NT2/D1 (cell line): ENCODE data around the gene NFKBIE.

Experiments
- DNase-seq: peaks from one replicate; pipeline ENCODE4 v3.0.0-alpha.2; 2011; ENCODE audit warnings: low read depth, low spot score
- H3K27me3 ChIP-seq: 2 replicates; pipeline ENCODE4 v1.6.0; 2011; ENCODE audit warnings: mild to moderate bottlenecking; ENCODE audit not compliant: insufficient read length, insufficient read depth
- H3K36me3 ChIP-seq: 2 replicates; pipeline ENCODE4 v1.6.1; 2011; ENCODE audit warnings: mild to moderate bottlenecking, low read length, mixed read lengths; ENCODE audit not compliant: insufficient read depth, insufficient read length
- H3K4me1 ChIP-seq: 2 replicates; pipeline ENCODE4 v1.5.1; 2011; ENCODE audit not compliant: insufficient read depth, insufficient read length
- H3K4me3 ChIP-seq: 2 replicates; pipeline ENCODE4 v1.5.1; 2011; ENCODE audit warnings: low read depth; ENCODE audit not compliant: insufficient read length
- H3K9ac ChIP-seq: 2 replicates; pipeline ENCODE4 v1.6.0; 2011; ENCODE audit warnings: low read depth; ENCODE audit not compliant: insufficient read length
- H3K9me3 ChIP-seq: 2 replicates; pipeline ENCODE4 v1.5.1; 2011; ENCODE audit warnings: mild to moderate bottlenecking, low read length; ENCODE audit not compliant: insufficient read depth
- SUZ12 ChIP-seq: IDR thresholded peaks from 2 replicates; pipeline ENCODE4 v1.6.1; 2011; ENCODE audit not compliant: insufficient read length, insufficient read depth; ENCODE audit errors: extremely low read depth
- YY1 ChIP-seq: IDR thresholded peaks from 2 replicates; pipeline ENCODE4 v1.6.1; 2011; ENCODE audit not compliant: insufficient read length, insufficient read depth
- ZNF274 ChIP-seq: IDR thresholded peaks from 2 replicates; pipeline ENCODE4 v1.6.1; 2011; ENCODE audit warnings: mild to moderate bottlenecking, low read depth, low read length

Gene NFKBIE

GRCh38 chr6:44217332-44218143 is 47.8 kb downstream of the NFKBIE start:
- no peaks in the 10 kb centered on the region for H3K36me3 ChIP-seq
- H3K27me3 ChIP-seq = peaks cover under 1% of the 10 kb centered on the region
- DNase-seq = no peak
- TF ChIP-seq ZNF274 (no peak), SUZ12 (no peak), YY1 (no peak)
- peak overlapping the region; percentile 75 for H3K9ac ChIP-seq
- H3K4me1 ChIP-seq = peaks cover 12% of the 10 kb centered on the region
- no peak overlapping the region for H3K4me3 ChIP-seq
- H3K9me3 ChIP-seq = no peaks in the 10 kb centered on the region

DNA sequence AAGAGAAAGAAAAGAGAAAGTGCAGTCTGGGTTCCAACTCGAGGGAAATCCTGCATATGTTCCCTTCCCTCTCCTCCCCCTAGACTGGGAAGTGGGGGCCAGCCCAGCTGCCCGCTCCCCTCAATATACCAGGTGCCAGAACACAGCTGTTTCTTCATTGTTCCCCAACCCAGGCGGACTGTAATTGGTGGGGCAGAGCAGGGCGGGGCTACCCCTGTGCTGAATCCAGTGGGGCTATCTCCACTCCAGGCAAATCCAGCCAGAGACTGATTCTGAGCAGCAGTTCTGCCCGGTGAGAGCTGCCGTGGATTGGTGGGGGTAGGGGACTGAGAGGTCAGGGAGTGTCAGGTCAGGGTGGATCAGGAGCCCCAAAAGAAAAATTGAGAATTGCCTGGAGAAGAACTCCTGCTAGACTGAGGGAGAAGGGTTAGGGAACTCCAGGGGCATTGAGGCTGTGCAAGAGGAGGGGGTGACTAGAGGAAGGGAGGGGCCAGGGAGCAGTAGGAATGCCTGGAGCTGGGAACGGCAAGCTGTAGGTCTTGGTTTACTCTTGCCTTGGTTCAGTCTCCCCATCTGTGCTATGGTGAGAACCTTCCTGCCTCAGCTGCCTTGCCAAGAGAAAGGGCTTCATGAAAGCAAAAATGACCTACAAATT is 48.5 kb downstream of the NFKBIE start, which contains the start of gene MYMX:
Gene MYMX (plus strand): TSS at position 250 of the 655 bp plus-strand sequence. CDS start 546 bp downstream, outside the sequence.
- H3K4me3 ChIP-seq = no peak within 1 kb of the TSS
- peak within 1 kb of the TSS; percentile 75 for H3K9ac ChIP-seq
- no peak for DNase-seq
- TF ChIP-seq YY1 (no peak), SUZ12 (no peak), ZNF274 (no peak)
- H3K27me3 ChIP-seq = no peaks in the 10 kb centered on the region
- no peaks in the 10 kb centered on the region for H3K9me3 ChIP-seq
- no peaks in the 10 kb centered on the region for H3K36me3 ChIP-seq
- H3K4me1 ChIP-seq = peaks cover 11% of the 10 kb centered on the region

DNA sequence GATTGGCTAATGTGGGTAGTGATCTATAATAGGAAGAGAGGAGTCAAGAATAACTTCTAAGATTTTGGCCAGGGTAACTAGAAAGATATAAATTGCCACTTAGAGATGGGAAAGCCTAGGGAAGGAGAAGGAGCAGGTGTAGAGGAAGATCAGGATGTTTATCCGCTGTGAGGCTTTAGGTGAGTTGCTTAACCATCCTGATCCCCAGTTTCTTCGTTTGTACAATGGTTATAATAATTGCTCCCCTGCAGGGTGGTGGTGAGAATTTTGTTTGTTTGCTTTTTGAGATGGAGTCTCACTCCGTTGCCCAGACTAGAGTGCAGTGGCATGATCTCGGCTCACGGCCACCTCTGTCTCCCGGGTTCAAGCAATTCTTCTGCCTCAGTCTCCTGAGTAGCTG is 51.0 kb downstream of the NFKBIE start:
- H3K9me3 ChIP-seq = no peaks in the 10 kb centered on the region
- no peaks in the 10 kb centered on the region for H3K27me3 ChIP-seq
- H3K4me3 ChIP-seq = no peak overlapping the region
- no peak for DNase-seq
- H3K9ac ChIP-seq = no peak overlapping the region
- no peaks in the 10 kb centered on the region for H3K36me3 ChIP-seq
- H3K4me1 ChIP-seq = peaks cover 11% of the 10 kb centered on the region
- TF ChIP-seq YY1 (no peak), ZNF274 (no peak), SUZ12 (no peak)

- Histone ChIP-seq H3K27me3 (no peaks in the 10 kb centered on the region), H3K4me3 (no peak overlapping the region), H3K9ac (no peak overlapping the region), H3K9me3 (no peaks in the 10 kb centered on the region), H3K4me1 (peaks cover 3% of the 10 kb centered on the region), H3K36me3 (no peaks in the 10 kb centered on the region)
- TF ChIP-seq ZNF274 (no peak), YY1 (no peak), SUZ12 (no peak)
- no peak for DNase-seq
Measured at GRCh38 chr6:44211284-44211683, 54.1 kb downstream of the NFKBIE start.
